Colonic mucosa (tissue), 4 donors: ENCODE data around the gene AP4M1. TPM values are rescaled to one million over a fixed set of nuclear protein-coding genes. Genes with fewer than 3 reads are reported as not detected.
A peak's percentile ranks its signal among the peaks of the same experiment; 100 is the strongest.

ENCODE experiments used
- DNase-seq: peaks from one replicate; pipeline ENCODE4 v3.0.0-alpha.2; 2020
- H3K27ac ChIP-seq: fragments of 200-600 bp; one replicate; pipeline ENCODE4 v1.8.0; 2021
- H3K27me3 ChIP-seq: fragments of 200-600 bp; one replicate; pipeline ENCODE4 v1.8.0; 2021
- H3K36me3 ChIP-seq: fragments of 200-600 bp; one replicate; pipeline ENCODE4 v1.8.0; 2021
- H3K4me1 ChIP-seq: fragments of 200-600 bp; one replicate; pipeline ENCODE4 v1.8.0; 2021; ENCODE audit warnings: mild to moderate bottlenecking
- H3K4me3 ChIP-seq: fragments of 200-600 bp; one replicate; pipeline ENCODE4 v1.8.0; 2021
- H3K9ac ChIP-seq, 2 donors: one replicate each; pipeline ENCODE4 v1.7.0; 2013; ENCODE audit warnings: control low read depth in 2 of 2, low read depth in 2 of 2, low read length in 2 of 2
- H3K9me3 ChIP-seq: fragments of 200-600 bp; one replicate; pipeline ENCODE4 v1.8.0; 2021
- intact Hi-C: fragments of 100-400 bp; cut with DNase I; formaldehyde crosslinking; loops from one replicate; pipeline ENCODE4 v1.14.1; 2022
- total RNA-seq, 2 donors: library from RNA; stranded (reverse); fragmentation: NEBNext Ultra II Directional in 1 of 2; extraction: Animal tissue kit (Norgen Biotek cat#: 25700) in 1 of 2; gene quantifications; one replicate each; pipeline ENCODE4 v1.2.1, GENCODE V29; 2021
- TF ChIP-seq, protein P1 (sequence below): fragments of 200-600 bp; IDR thresholded peaks from one replicate; pipeline ENCODE4 v1.8.0; 2022; ENCODE audit warnings: antibody characterized with exemption, mild to moderate bottlenecking
- donor health status: healthy.
- donor health status: DM: no; HTN: no; CAD: no.
- donor health status: DM: no; HTN: no; CAD: no.

AP4M1 gene
- total RNA-seq, 2 donors from 2014 or later: 17.8 to 23.6 TPM

DNA sequence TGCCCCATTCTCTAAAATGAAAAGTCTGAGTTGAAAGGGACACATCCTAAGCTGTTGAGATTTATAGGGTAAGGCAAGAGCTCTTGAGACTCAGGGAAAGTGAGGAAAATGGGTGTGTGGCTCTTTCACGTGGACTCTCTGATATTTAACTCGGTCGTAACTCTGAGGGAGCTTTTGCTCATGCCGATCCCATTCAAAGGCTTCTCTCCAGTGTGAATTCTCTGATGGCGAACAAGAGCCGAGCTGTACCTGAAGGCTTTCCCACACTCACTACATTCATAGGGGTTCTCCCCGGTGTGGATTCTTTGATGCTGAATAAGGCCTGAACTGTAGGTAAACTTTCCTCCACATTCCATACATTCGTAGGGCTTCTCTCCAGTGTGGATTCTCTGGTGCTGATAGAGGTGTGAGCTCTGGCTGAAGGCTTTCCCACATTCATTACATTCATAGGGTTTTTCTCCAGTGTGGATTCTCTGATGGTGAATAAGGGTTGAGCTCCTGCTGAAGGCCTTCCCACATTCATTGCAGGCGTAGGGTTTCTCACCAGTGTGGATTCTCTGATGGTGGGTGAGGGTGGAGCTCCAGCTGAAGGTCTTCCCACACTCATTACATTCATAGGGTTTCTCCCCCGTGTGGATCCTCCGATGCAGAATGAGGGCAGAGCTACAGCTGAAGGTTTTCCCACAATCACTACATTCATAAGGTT, 30.3 kb upstream of the AP4M1 start:
- Histone ChIP-seq H3K27me3 (no peaks in the 10 kb centered on the region), H3K9me3 (peaks cover 8% of the 10 kb centered on the region), H3K27ac (no peak overlapping the region), H3K4me3 (no peak overlapping the region), H3K4me1 (no peaks in the 10 kb centered on the region), H3K36me3 (peaks cover 36% of the 10 kb centered on the region), H3K9ac (no peak overlapping the region)
- DNase-seq: no peak
- intact Hi-C loops: no loop called here
- TF ChIP-seq, protein P1, sequence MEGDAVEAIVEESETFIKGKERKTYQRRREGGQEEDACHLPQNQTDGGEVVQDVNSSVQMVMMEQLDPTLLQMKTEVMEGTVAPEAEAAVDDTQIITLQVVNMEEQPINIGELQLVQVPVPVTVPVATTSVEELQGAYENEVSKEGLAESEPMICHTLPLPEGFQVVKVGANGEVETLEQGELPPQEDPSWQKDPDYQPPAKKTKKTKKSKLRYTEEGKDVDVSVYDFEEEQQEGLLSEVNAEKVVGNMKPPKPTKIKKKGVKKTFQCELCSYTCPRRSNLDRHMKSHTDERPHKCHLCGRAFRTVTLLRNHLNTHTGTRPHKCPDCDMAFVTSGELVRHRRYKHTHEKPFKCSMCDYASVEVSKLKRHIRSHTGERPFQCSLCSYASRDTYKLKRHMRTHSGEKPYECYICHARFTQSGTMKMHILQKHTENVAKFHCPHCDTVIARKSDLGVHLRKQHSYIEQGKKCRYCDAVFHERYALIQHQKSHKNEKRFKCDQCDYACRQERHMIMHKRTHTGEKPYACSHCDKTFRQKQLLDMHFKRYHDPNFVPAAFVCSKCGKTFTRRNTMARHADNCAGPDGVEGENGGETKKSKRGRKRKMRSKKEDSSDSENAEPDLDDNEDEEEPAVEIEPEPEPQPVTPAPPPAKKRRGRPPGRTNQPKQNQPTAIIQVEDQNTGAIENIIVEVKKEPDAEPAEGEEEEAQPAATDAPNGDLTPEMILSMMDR: no peak

DNA sequence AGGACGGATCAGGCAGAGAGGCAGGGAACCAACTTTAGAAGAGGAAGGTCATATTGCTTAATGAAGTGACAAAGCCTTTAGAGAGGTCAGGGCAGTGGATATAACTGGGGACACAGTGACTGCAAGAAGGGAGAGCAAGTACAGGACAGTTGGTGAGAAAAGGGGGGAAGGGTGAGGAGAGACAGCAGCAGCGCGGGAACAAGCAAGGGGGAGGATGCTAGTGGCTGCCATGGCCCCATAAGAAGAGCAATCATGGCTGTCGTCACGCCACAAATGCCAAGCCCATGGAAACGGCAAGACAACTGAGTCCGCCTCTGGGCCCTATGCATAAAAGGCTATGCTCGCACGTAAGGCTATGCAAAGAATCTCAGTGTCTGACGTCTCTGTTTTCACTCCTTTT, 29.0 kb upstream of the AP4M1 start:
- TF ChIP-seq, protein P1: no peak
- Histone ChIP-seq H3K27me3 (no peaks in the 10 kb centered on the region), H3K9ac (no peak overlapping the region), H3K9me3 (peaks cover 8% of the 10 kb centered on the region), H3K4me3 (no peak overlapping the region), H3K4me1 (no peaks in the 10 kb centered on the region), H3K36me3 (peaks cover 36% of the 10 kb centered on the region), H3K27ac (no peak overlapping the region)
- DNase-seq: no peak
- intact Hi-C loops: no loop called here

DNA sequence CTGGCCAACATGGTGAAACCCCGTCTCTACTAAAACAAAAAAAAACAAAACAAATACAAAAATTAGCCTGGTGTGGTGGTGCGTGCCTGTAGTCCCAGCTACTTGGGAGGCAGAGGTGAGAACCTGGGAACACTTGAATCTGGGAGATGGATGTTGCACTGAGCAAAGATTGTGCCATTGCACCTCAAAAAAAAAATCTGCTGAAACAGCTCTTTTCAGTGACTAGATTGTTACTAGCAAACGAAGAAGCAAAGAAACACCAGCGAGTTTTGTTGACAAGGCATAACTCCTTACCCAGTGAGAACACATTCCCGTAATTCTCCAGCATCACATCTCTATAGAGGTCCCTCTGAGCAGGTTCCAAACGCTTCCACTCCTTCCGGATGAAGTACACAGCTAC, 26.6 kb upstream of the AP4M1 start:
- H3K36me3 ChIP-seq: peaks cover 36% of the 10 kb centered on the region
- no peak overlapping the region for H3K27ac ChIP-seq
- peaks cover 8% of the 10 kb centered on the region for H3K9me3 ChIP-seq
- no peaks in the 10 kb centered on the region for H3K27me3 ChIP-seq
- DNase-seq: no peak
- H3K4me1 ChIP-seq: peaks cover 10% of the 10 kb centered on the region
- no peak overlapping the region for H3K4me3 ChIP-seq
- intact Hi-C loops: no loop called here
- TF ChIP-seq, protein P1: no peak
- no peak overlapping the region for H3K9ac ChIP-seq

DNA sequence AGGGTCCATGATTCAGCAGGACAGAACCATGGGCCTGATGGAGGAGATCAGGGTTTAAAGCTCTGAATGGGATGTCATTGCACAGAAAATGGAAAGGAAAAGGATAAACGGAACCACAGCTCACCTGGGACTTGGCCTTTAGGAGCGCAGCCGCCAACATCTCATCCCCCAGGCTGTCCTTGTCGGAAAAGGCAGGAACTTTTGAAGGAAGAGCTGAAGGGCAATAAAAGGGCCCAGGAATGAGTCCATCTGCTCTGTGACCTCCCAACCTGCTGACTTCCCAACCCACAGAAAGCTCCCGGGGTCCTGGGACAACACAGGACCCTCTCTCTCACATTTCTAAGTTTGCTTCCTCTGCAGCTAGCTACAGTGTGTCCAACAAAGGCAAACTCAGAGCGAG, 26.0 kb upstream of the AP4M1 start:
- Histone ChIP-seq H3K27ac (no peak overlapping the region), H3K9me3 (peaks cover 8% of the 10 kb centered on the region), H3K36me3 (peaks cover 36% of the 10 kb centered on the region), H3K9ac (no peak overlapping the region), H3K27me3 (no peaks in the 10 kb centered on the region), H3K4me3 (no peak overlapping the region), H3K4me1 (peaks cover 16% of the 10 kb centered on the region)
- intact Hi-C loops: no loop called here
- TF ChIP-seq, protein P1: no peak
- no peak for DNase-seq

DNA sequence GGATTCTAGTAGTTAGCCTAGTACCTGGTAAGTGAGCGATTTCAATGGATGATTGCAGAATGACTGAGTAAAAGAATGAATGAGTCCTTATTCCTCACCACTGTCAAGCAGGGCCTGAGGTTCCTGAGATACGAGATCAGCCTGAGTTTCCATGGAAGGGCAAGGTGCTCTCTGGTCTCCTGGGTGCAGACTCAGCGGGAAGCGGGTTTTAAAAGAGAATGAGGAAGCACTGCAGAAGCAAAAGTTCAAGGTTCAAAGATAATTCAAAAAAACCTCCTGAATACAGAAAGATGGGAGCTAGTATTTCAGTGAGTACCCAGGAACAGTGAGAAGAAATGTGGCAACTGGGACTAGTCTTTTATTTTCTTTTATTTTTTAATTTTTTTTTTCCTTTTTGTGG, 24.2 kb upstream of the AP4M1 start:
- Histone ChIP-seq H3K9ac (no peak overlapping the region), H3K9me3 (no peaks in the 10 kb centered on the region), H3K36me3 (peaks cover 25% of the 10 kb centered on the region), H3K4me3 (no peak overlapping the region), H3K27me3 (no peaks in the 10 kb centered on the region), H3K4me1 (peaks cover 19% of the 10 kb centered on the region), H3K27ac (peak overlapping the region; percentile 82)
- intact Hi-C loops: no loop called here
- DNase-seq: peak; percentile 54
- TF ChIP-seq, protein P1: no peak
